HL-60 (cell line): ENCODE results near the gene SORT1.

ENCODE experiments used
- DNase-seq, 2 experiments: peaks; one replicate each; pipeline ENCODE4 v3.0.0-alpha.2; 2010 to 2020; ENCODE audit warnings: low read depth in 1 of 2, low spot score in 1 of 2
- H3K27ac ChIP-seq: fragments of 250-450 bp; sonication (Bioruptor Pico); replicated peaks from 2 replicates; pipeline ENCODE4 v1.5.1; 2020; ENCODE audit warnings: mild to moderate bottlenecking, moderate library complexity
- H3K27me3 ChIP-seq: fragments of 250-450 bp; sonication (Bioruptor Pico); 2 replicates; pipeline ENCODE4 v1.5.1; 2021; ENCODE audit warnings: mild to moderate bottlenecking, moderate library complexity; ENCODE audit not compliant: insufficient read depth, poor library complexity, severe bottlenecking
- H3K4me3 ChIP-seq: replicated peaks from 2 replicates; pipeline ENCODE4 v1.5.1; 2011; ENCODE audit warnings: mild to moderate bottlenecking, control low read depth, low read length; ENCODE audit not compliant: insufficient read depth
- CTCF ChIP-seq: IDR thresholded peaks from one replicate; pipeline ENCODE4 v1.5.1; 2011; ENCODE audit warnings: low read length, control low read depth, inconsistent platforms; ENCODE audit not compliant: insufficient read depth
- GABPA ChIP-seq: IDR thresholded peaks from 2 replicates; pipeline ENCODE4 v1.6.1; 2012; ENCODE audit warnings: low read depth
- POLR2AphosphoS5 ChIP-seq: IDR thresholded peaks from 2 replicates; pipeline ENCODE4 v1.6.1; 2012; ENCODE audit warnings: low read depth
- REST ChIP-seq: IDR thresholded peaks from 2 replicates; pipeline ENCODE4 v1.6.1; 2012; ENCODE audit warnings: low read depth; ENCODE audit not compliant: insufficient replicate concordance
- SPI1 ChIP-seq: IDR thresholded peaks from 2 replicates; pipeline ENCODE4 v1.6.1; 2012; ENCODE audit warnings: low read depth, mild to moderate bottlenecking, borderline replicate concordance

Gene SORT1

GRCh38 chr1:109383087-109383779 is 14.5 kb downstream of the SORT1 start:
- DNase-seq, result no peak
- no peak overlapping the region for H3K27ac ChIP-seq
- H3K27me3 ChIP-seq, result no peaks in the 10 kb centered on the region
- no peak overlapping the region for H3K4me3 ChIP-seq
- no peak for TF ChIP-seq SPI1
- no peak for TF ChIP-seq REST
- TF ChIP-seq GABPA, result no peak
- no peak for TF ChIP-seq POLR2AphosphoS5
- no peak for TF ChIP-seq CTCF

GRCh38 chr1:109381573-109381972 is 16.1 kb downstream of the SORT1 start:
- H3K27me3 ChIP-seq, result no peaks in the 10 kb centered on the region
- TF ChIP-seq POLR2AphosphoS5, result no peak
- H3K27ac ChIP-seq, result no peak overlapping the region
- DNase-seq, result no peak
- no peak overlapping the region for H3K4me3 ChIP-seq

- DNase-seq, result no peak
- Histone ChIP-seq H3K4me3 (no peak overlapping the region), H3K27me3 (no peaks in the 10 kb centered on the region), H3K27ac (no peak overlapping the region)
- TF ChIP-seq GABPA (no peak), POLR2AphosphoS5 (no peak), REST (no peak), SPI1 (no peak), CTCF (no peak)
These were observed 17.8 kb downstream of the SORT1 start for GRCh38 chr1:109379907-109380306.

- no peaks in the 10 kb centered on the region for H3K27me3 ChIP-seq
- no peak overlapping the region for H3K27ac ChIP-seq
- TF ChIP-seq POLR2AphosphoS5, result no peak
- TF ChIP-seq REST, result no peak
- no peak for TF ChIP-seq GABPA
- TF ChIP-seq CTCF, result no peak
- TF ChIP-seq SPI1, result no peak
- no peak for DNase-seq
- H3K4me3 ChIP-seq, result no peak overlapping the region
These were observed 18.3 kb downstream of the SORT1 start for GRCh38 chr1:109379422-109379821.
